GM21717 (cell line): ENCODE measurements around the gene FAM13C.

ENCODE experiments used
- ATAC-seq: cut with Tn5 transposase; IDR thresholded peaks from one replicate; pipeline ENCODE4 v1.9.1; 2021; ENCODE audit warnings: mild to moderate bottlenecking, moderate library complexity; ENCODE audit not compliant: unreplicated experiment

Gene FAM13C

GRCh38 chr10:59283456-59284091 is 78.8 kb downstream of the FAM13C start:
- no peak for ATAC-seq

- no peak for ATAC-seq
These were observed 80.5 kb downstream of the FAM13C start for GRCh38 chr10:59281861-59282260.

GRCh38 chr10:59279991-59280505 is 82.3 kb downstream of the FAM13C start:
- ATAC-seq: no peak

GRCh38 chr10:59279476-59279875 is 82.9 kb downstream of the FAM13C start:
- ATAC-seq: no peak

- no peak for ATAC-seq
These were observed 85.4 kb downstream of the FAM13C start for GRCh38 chr10:59276919-59277318.

GRCh38 chr10:59276133-59276532 is 86.2 kb downstream of the FAM13C start:
- no peak for ATAC-seq

GRCh38 chr10:59273445-59273844 is 88.9 kb downstream of the FAM13C start:
- ATAC-seq: no peak

- no peak for ATAC-seq
These were observed 90.3 kb downstream of the FAM13C start for GRCh38 chr10:59272061-59272460.

GRCh38 chr10:59271160-59271559 is 91.2 kb downstream of the FAM13C start:
- no peak for ATAC-seq

- ATAC-seq: no peak
These were observed 91.9 kb downstream of the FAM13C start for GRCh38 chr10:59270492-59270891.

GRCh38 chr10:59269651-59270050 is 92.7 kb downstream of the FAM13C start:
- no peak for ATAC-seq

GRCh38 chr10:59268460-59268859 is 93.9 kb downstream of the FAM13C start:
- no peak for ATAC-seq

- no peak for ATAC-seq
These were observed 96.0 kb downstream of the FAM13C start for GRCh38 chr10:59266321-59266720.

GRCh38 chr10:59265141-59265540 is 97.2 kb downstream of the FAM13C start:
- ATAC-seq: no peak

GRCh38 chr10:59258890-59259289 is 103.5 kb downstream of the FAM13C start:
- no peak for ATAC-seq

- no peak for ATAC-seq
These were observed 105.1 kb downstream of the FAM13C start for GRCh38 chr10:59257224-59257623.

GRCh38 chr10:59255463-59255862 is 106.9 kb downstream of the FAM13C start:
- no peak for ATAC-seq

- no peak for ATAC-seq
These were observed 109.9 kb downstream of the FAM13C start for GRCh38 chr10:59252491-59252890.

GRCh38 chr10:59245686-59246085 is 116.7 kb downstream of the FAM13C start:
- ATAC-seq: no peak

GRCh38 chr10:59244871-59245270 is 117.5 kb downstream of the FAM13C start:
- no peak for ATAC-seq

GRCh38 chr10:59243611-59244195 is 118.6 kb downstream of the FAM13C start:
- ATAC-seq: no peak

- ATAC-seq: no peak
These were observed 119.4 kb downstream of the FAM13C start for GRCh38 chr10:59242991-59243390.

- no peak for ATAC-seq
These were observed 120.3 kb downstream of the FAM13C start for GRCh38 chr10:59242057-59242456.
